HepG2 (cell line): ENCODE data around the gene ADM5. TPM values are rescaled to one million over a fixed set of nuclear protein-coding genes. Genes with fewer than 3 reads are reported as not detected.

Source experiments
- ATAC-seq: fragments of 200-7000 bp; cut with Tn5 transposase; 3 replicates; pipeline ENCODE4 v1.9.1; 2020; ENCODE audit warnings: mild to moderate bottlenecking, moderate library complexity
- Bru-seq: library from RNA; stranded (reverse); fragments of 400-500 nt; gene quantifications from one replicate; lab custom pipeline; 2021; lab: Mats Ljungman, UMichigan
- BruChase-seq, 2 experiments: library from RNA; stranded (reverse); fragments of 400-500 nt; gene quantifications; one replicate each; lab custom pipeline; 2021; lab: Mats Ljungman, UMichigan
- BruUV-seq: library from RNA; stranded (reverse); fragments of 400-500 nt; replicated peaks from 2 replicates; lab custom pipeline; 2021; lab: Mats Ljungman, UMichigan
- CTCF ChIA-PET: fragments of 300-600 bp; formaldehyde crosslinking; extraction: SDS; loops from one replicate; lab custom pipeline; 2021; ENCODE audit warnings: low total read pairs, inconsistent platforms, low intra/inter-chr PET ratio; lab: Yijun Ruan, JAX
- POLR2A ChIA-PET: fragments of 350-600 bp; sonication (Branson Sonifier 250); formaldehyde crosslinking; loops from one replicate; lab custom pipeline; 2020; ENCODE audit warnings: antibody characterized with exemption, inconsistent platforms; lab: Yijun Ruan, JAX
- DNase-seq: peaks from one replicate; pipeline ENCODE4 v3.0.0-alpha.2; 2015; ENCODE audit warnings: low spot score
- FAIRE-seq: peaks from 3 replicates; lab custom pipeline; 2011; peaks lifted over from hg19 to GRCh38; lab: Jason Lieb, UNC
- H2AFZ ChIP-seq: one replicate; pipeline ENCODE4 v1.6.1; 2011; ENCODE audit warnings: low read length, inconsistent platforms
- H3K27ac ChIP-seq: fragments of 300-600 bp; 3 replicates; pipeline ENCODE4 v1.8.0; 2011; ENCODE audit warnings: mixed run types, mild to moderate bottlenecking, mixed read lengths, low read length, inconsistent platforms; ENCODE audit not compliant: insufficient read depth; ENCODE audit errors: extremely low read length
- H3K27me3 ChIP-seq, 2 experiments: fragments of 200-600 bp in 1 of 2; 2 replicates in 1 of 2; 3 replicates in 1 of 2; pipeline versions ENCODE4 v1.6.0 to v1.8.0; 2011; ENCODE audit warnings: low read length in 2 of 2, mild to moderate bottlenecking in 2 of 2, moderate library complexity in 2 of 2, inconsistent platforms in 1 of 2; ENCODE audit not compliant: insufficient read depth in 2 of 2, control insufficient read depth in 1 of 2
- H3K36me3 ChIP-seq, 2 experiments: fragments of 200-600 bp in 1 of 2; replicated peaks in 1 of 2; 2 replicates in 1 of 2; 3 replicates in 1 of 2; pipeline versions ENCODE4 v1.5.1 to v1.8.0; 2011; ENCODE audit warnings: low read length in 2 of 2, inconsistent platforms in 1 of 2; ENCODE audit not compliant: insufficient read depth in 2 of 2, control insufficient read depth in 1 of 2
- H3K4me1 ChIP-seq: 2 replicates; pipeline ENCODE4 v1.5.1; 2012; ENCODE audit warnings: low read length, inconsistent platforms; ENCODE audit not compliant: insufficient read depth
- H3K4me2 ChIP-seq: 2 replicates; pipeline ENCODE4 v1.6.0; 2011; ENCODE audit warnings: low read depth, low read length, inconsistent platforms
- H3K4me3 ChIP-seq, 3 experiments: fragments of 200-600 bp in 1 of 3; sonication (generic), shearing (Covaris generic) in 1 of 3; replicated peaks in 1 of 3; 2 replicates each; pipeline ENCODE4 v1.5.1; 2011 to 2016; ENCODE audit warnings: low read length in 3 of 3, inconsistent platforms in 2 of 3, low read depth in 2 of 3, mild to moderate bottlenecking in 2 of 3, control low read depth in 1 of 3, mixed read lengths in 1 of 3; ENCODE audit not compliant: insufficient read depth in 1 of 3
- H3K79me2 ChIP-seq: one replicate; pipeline ENCODE4 v1.6.1; 2011; ENCODE audit warnings: low read length, inconsistent platforms; ENCODE audit not compliant: insufficient read depth
- H3K9ac ChIP-seq: 2 replicates; pipeline ENCODE4 v1.6.0; 2011; ENCODE audit warnings: mild to moderate bottlenecking, low read depth, low read length, inconsistent platforms; ENCODE audit not compliant: insufficient read depth
- H3K9me3 ChIP-seq: 2 replicates; pipeline ENCODE4 v1.5.1; 2012; ENCODE audit warnings: mild to moderate bottlenecking, low read length
- H4K20me1 ChIP-seq: 2 replicates; pipeline ENCODE4 v1.6.0; 2011; ENCODE audit warnings: inconsistent platforms, mild to moderate bottlenecking, low read length, moderate library complexity; ENCODE audit not compliant: insufficient read depth
- AGO1 ChIP-seq: fragments of 200-400 bp; formaldehyde crosslinking; IDR thresholded peaks from 2 replicates; pipeline ENCODE4 v1.6.1; 2017; ENCODE audit warnings: mild to moderate bottlenecking, low read depth, low read length, moderate library complexity; ENCODE audit not compliant: poor library complexity, severe bottlenecking
- AKAP8 ChIP-seq: sonication (generic); formaldehyde crosslinking; IDR thresholded peaks from 2 replicates; pipeline ENCODE4 v1.5.1; 2020; ENCODE audit warnings: mild to moderate bottlenecking, missing genetic modification reagents
- BRD4 ChIP-seq: sonication (generic); formaldehyde crosslinking; IDR thresholded peaks from 2 replicates; pipeline ENCODE4 v1.4.0; 2020; ENCODE audit warnings: missing genetic modification reagents
- RBM22 ChIP-seq: fragments of 200-400 bp; formaldehyde crosslinking; optimal IDR thresholded peaks from 2 replicates; pipeline ENCODE3; 2017; ENCODE audit warnings: mild to moderate bottlenecking, low read length, moderate library complexity
- SAFB2 ChIP-seq: sonication (generic); formaldehyde crosslinking; IDR thresholded peaks from 2 replicates; pipeline ENCODE4 v1.5.1; 2020; ENCODE audit warnings: missing genetic modification reagents, low read depth, mild to moderate bottlenecking, borderline replicate concordance
- SMARCE1 ChIP-seq: fragments of 450-650 bp; IDR thresholded peaks from 2 replicates; pipeline ENCODE4 v1.6.1; 2017; ENCODE audit warnings: borderline replicate concordance
- SYNCRIP ChIP-seq: fragments of 200-400 bp; formaldehyde crosslinking; IDR thresholded peaks from 2 replicates; pipeline ENCODE4 v1.6.1; 2018; ENCODE audit warnings: mild to moderate bottlenecking, low read depth, low read length; ENCODE audit not compliant: insufficient read depth
- ZBTB8A ChIP-seq: sonication (generic); formaldehyde crosslinking; IDR thresholded peaks from 2 replicates; pipeline ENCODE4 v1.4.0; 2020; ENCODE audit warnings: mild to moderate bottlenecking, low read depth, missing genetic modification reagents, borderline replicate concordance
- ZC3H13 ChIP-seq: sonication (generic); formaldehyde crosslinking; IDR thresholded peaks from 2 replicates; pipeline ENCODE4 v1.8.1; 2023; ENCODE audit warnings: mild to moderate bottlenecking, missing genetic modification reagents, moderate library complexity
- ZNF567 ChIP-seq: sonication (generic); formaldehyde crosslinking; IDR thresholded peaks from 2 replicates; pipeline ENCODE4 v1.8.1; 2023; ENCODE audit warnings: mild to moderate bottlenecking, missing genetic modification reagents, borderline replicate concordance
- ZNF589 ChIP-seq: sonication (generic); formaldehyde crosslinking; conservative IDR thresholded peaks from 2 replicates; pipeline ENCODE4 v1.8.0; 2022; ENCODE audit warnings: mild to moderate bottlenecking, moderate library complexity, missing genetic modification reagents
- ZNF7 ChIP-seq: IDR thresholded peaks from 2 replicates; pipeline ENCODE4 v1.6.1; 2016; ENCODE audit warnings: missing biosample characterization, missing genetic modification reagents
- WGBS: methylation state at CpG from one replicate; pipeline ENCODE4 v1.1.6; 2017; ENCODE audit warnings: low lambda C conversion rate; 5-methylcytosine and 5-hydroxymethylcytosine counted together
- in situ Hi-C: cut with HindIII; loops from 2 replicates; pipeline ENCODE4 v1.10.0; 2017; ENCODE audit warnings: low pct_unique_long_range_greater_than_20kb; ENCODE audit not compliant: extremely low pct_ligation_motif_present
- intact Hi-C: fragments of 100-400 bp; cut with micrococcal nuclease; formaldehyde crosslinking; loops from one replicate; pipeline ENCODE4 v1.10.0; 2022; ENCODE audit not compliant: unreplicated experiment
- long read RNA-seq, 2 experiments: library from RNA in 1 of 2; library from polyadenylated mRNA in 1 of 2; stranded (forward) in 1 of 2; unstranded in 1 of 2; transcript quantifications; one replicate each; pipeline ENCODE4 v2.0.0, GENCODE V29; 2019 to 2022
- polyA minus RNA-seq, 3 experiments: library from RNA; depleted of rRNA, polyadenylated mRNA; stranded (reverse); fragments of >200 nt; gene quantifications; 2 replicates each; pipeline ENCODE4 v1.2.3, GENCODE V29; 2011; ENCODE audit warnings: low replicate concordance in 1 of 3
- polyA plus RNA-seq, 8 experiments: library from polyadenylated mRNA; depleted of rRNA in 3 of 8; stranded (reverse) in 7 of 8; unstranded in 1 of 8; fragments of >200 nt; fragmentation: Illumina TruSeq in 4 of 8; extraction: Trizol in 4 of 8; gene quantifications; 2 replicates each; pipeline versions ENCODE4 v1.2.1 to v1.2.3, GENCODE V29; 2011 to 2016; ENCODE audit warnings: low read depth in 4 of 8, missing spikeins in 1 of 8, mixed read lengths in 1 of 8; ENCODE audit not compliant: insufficient read depth in 1 of 8
- total RNA-seq, 5 experiments: library from RNA; depleted of rRNA; stranded (reverse); fragments of >200 nt; fragmentation: Illumina TruSeq; extraction: Trizol; gene quantifications; 2 replicates each; pipeline ENCODE4 v1.2.3, GENCODE V29; 2016; ENCODE audit warnings: low read depth in 1 of 5
- TF ChIP-seq, protein P1 (sequence below): sonication (generic); formaldehyde crosslinking; IDR thresholded peaks from 2 replicates; pipeline ENCODE4 v1.8.0; 2022; ENCODE audit warnings: mild to moderate bottlenecking, missing genetic modification reagents, moderate library complexity
- TF ChIP-seq, protein P2 (sequence below): sonication (generic); formaldehyde crosslinking; IDR thresholded peaks from 2 replicates; pipeline ENCODE4 v1.5.0; 2020; ENCODE audit warnings: missing genetic modification reagents, mild to moderate bottlenecking, borderline replicate concordance

ADM5 gene, protein sequence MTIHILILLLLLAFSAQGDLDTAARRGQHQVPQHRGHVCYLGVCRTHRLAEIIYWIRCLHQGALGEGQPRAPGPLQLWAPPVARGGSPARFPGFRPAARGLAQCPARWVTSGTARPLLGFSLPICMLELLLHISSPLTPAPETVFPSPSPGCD
- total RNA-seq (2016; rRNA removed; fragmentation: Illumina TruSeq; extraction: Trizol) (1.1 and 2.7 TPM in 2 replicates), polyA plus RNA-seq (2011; rRNA removed) (4.1 and 4.7 TPM in 2 replicates), polyA minus RNA-seq (2011; rRNA and poly(A)+ RNA removed; ENCODE audit: low replicate concordance) (3.2 and 4.3 TPM in 2 replicates), Bru-seq, nascent RNA (percentile 65 among the genes with signal in this experiment), BruChase-seq, experiment 1, labeled RNA remaining after a 6-hour chase (percentile 96 among the genes with signal in this experiment), BruChase-seq, experiment 2, labeled RNA remaining after a 2-hour chase (percentile 93 among the genes with signal in this experiment)
- 0.40 and 0.71 TPM in 2 replicates for total RNA-seq (2016; cell fraction: cytosol; rRNA removed; fragmentation: Illumina TruSeq; extraction: Trizol; ENCODE audit: low read depth)
- 0.88 and 3.2 TPM in 2 replicates for total RNA-seq (2016; cell fraction: insoluble cytoplasmic fraction; rRNA removed; fragmentation: Illumina TruSeq; extraction: Trizol)
- 0.40 and 0.41 TPM in 2 replicates for total RNA-seq (2016; cell fraction: membrane; rRNA removed; fragmentation: Illumina TruSeq; extraction: Trizol)
- total RNA-seq (2016; cell fraction: nucleus; rRNA removed; fragmentation: Illumina TruSeq; extraction: Trizol) = 2.7 and 4.3 TPM in 2 replicates
- polyA plus RNA-seq (2011; cell fraction: cytosol; rRNA removed) = 0.71 and 1.3 TPM in 2 replicates
- 60.3 and 95.3 TPM in 2 replicates for polyA plus RNA-seq (2011; cell fraction: nucleus; rRNA removed)
- polyA plus RNA-seq (2012) = 1.6 and 2.8 TPM in 2 replicates
- 0.72 and 0.75 TPM in 2 replicates for polyA plus RNA-seq (2016; cell fraction: cytosol; fragmentation: Illumina TruSeq; extraction: Trizol; ENCODE audit: low read depth)
- 0.62 and 0.95 TPM in 2 replicates for polyA plus RNA-seq (2016; cell fraction: insoluble cytoplasmic fraction; fragmentation: Illumina TruSeq; extraction: Trizol; ENCODE audit: low read depth)
- polyA plus RNA-seq (2016; cell fraction: membrane; fragmentation: Illumina TruSeq; extraction: Trizol; ENCODE audit: low read depth) = 0.78 and 1.1 TPM in 2 replicates
- 13.9 and 14.8 TPM in 2 replicates for polyA plus RNA-seq (2016; cell fraction: nucleus; fragmentation: Illumina TruSeq; extraction: Trizol; ENCODE audit: insufficient read depth, low read depth)
- polyA minus RNA-seq (2011; cell fraction: cytosol; rRNA and poly(A)+ RNA removed) = not detected in 2 replicates
- 6.6 and 10.9 TPM in 2 replicates for polyA minus RNA-seq (2011; cell fraction: nucleus; rRNA and poly(A)+ RNA removed)
- long read RNA-seq, experiment 1, partial matches to known transcripts = 0 of 2 reads
- long read RNA-seq, experiment 1, other reads (novel, unspliced or antisense) = 0 of 2 reads
- long read RNA-seq, experiment 2, partial matches to known transcripts = 2 of 4 reads
- long read RNA-seq, experiment 2, other reads (novel, unspliced or antisense) = 0 of 4 reads

DNA sequence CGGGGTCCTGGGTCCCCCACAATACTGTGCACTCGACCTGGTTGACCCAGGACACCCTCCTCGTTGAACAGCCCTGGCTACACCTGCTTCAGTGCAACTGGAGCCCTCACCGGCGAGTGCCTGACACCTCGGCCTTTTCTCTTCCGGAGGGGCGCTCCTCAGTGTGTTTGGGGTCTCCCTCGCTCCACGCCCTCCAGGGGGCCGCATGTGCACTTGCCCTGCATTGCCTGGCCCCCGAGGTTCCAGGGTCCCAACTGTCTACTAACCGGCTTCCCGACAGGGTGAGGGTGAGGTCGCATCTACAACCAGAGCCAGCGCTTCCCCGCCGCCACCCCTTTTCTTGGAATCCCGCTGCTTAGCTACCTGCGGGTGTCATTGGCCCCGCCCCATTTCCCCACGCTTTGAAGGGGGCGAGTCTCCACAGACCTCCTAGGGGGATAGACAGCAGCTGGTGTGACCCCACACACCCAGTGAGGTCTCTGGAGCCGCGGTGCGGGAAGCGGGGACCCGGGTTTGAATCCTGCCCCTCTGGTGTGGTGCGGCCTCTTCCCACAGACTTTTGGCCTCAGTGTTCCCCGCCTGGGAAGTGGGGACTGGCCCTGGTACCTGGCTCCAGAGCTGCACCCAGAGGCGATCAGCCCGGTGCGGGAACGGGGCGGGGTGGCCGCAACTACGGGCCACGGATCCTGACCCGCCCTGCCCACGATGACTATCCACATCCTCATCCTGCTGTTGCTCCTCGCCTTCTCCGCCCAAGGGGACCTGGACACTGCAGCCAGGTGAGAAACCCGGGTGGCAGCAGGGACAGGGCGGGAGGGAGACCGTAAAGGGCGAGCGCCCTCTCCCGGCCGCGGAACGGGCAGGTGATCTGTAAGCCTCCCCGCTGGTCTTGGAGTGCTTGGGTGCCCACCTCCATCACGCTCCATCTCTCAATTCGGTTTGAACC is at the start of gene ADM5:
ADM5 (plus strand) TSS at position 462 of the 946 bp plus-strand sequence; CDS start at position 706, 244 bp downstream.
- ATAC-seq (peak; percentile 3; the same call in 2 of the 3 replicates), FAIRE-seq (no peak), DNase-seq (no peak)
- Histone ChIP-seq H3K9ac (no peak within 1 kb of the TSS), H3K4me1 (no peaks in the 10 kb centered on the region), H3K79me2 (no peaks in the 10 kb centered on the region), H3K36me3 (peaks cover 14 to 33% of the 10 kb centered on the region in 2 experiments), H2AFZ (no peak within 1 kb of the TSS), H4K20me1 (peaks cover 5% of the 10 kb centered on the region; the same call in 1 of the 2 replicates), H3K27me3 (no peaks in the 10 kb centered on the region), H3K9me3 (no peaks in the 10 kb centered on the region), H3K4me3 (no peak within 1 kb of the TSS), H3K4me2 (no peak within 1 kb of the TSS), H3K27ac (no peak within 1 kb of the TSS)
- intact Hi-C loops (no loop called here), in situ Hi-C loops (no loop called here)
- WGBS = 96% methylated on average over 37 of the region's 54 CpGs
- CTCF ChIA-PET = no interaction called here
- no TSS peak for BruUV-seq
- POLR2A ChIA-PET = interaction anchor here (1.9 kb wide), 1 partner anchor 13 kb away, joined by 5 read pairs; no protein-coding TSS in a partner anchor
- TF ChIP-seq, protein P1, sequence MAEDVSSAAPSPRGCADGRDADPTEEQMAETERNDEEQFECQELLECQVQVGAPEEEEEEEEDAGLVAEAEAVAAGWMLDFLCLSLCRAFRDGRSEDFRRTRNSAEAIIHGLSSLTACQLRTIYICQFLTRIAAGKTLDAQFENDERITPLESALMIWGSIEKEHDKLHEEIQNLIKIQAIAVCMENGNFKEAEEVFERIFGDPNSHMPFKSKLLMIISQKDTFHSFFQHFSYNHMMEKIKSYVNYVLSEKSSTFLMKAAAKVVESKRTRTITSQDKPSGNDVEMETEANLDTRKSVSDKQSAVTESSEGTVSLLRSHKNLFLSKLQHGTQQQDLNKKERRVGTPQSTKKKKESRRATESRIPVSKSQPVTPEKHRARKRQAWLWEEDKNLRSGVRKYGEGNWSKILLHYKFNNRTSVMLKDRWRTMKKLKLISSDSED (CRISPR knock-in tag) = no peak
- TF ChIP-seq ZNF589 (CRISPR knock-in tag) = peak; percentile 26; the same call in 1 of the 2 replicates
- no peak for TF ChIP-seq BRD4
- TF ChIP-seq, protein P2, sequence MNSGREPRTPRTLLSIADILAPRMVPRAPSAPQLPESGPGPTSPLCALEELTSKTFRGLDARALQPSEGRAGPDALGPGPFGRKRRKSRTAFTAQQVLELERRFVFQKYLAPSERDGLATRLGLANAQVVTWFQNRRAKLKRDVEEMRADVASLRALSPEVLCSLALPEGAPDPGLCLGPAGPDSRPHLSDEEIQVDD (CRISPR knock-in tag) = no peak
- no peak for TF ChIP-seq ZNF7
- TF ChIP-seq ZBTB8A (CRISPR knock-in tag) = no peak
- TF ChIP-seq ZNF567 (CRISPR knock-in tag) = no peak
- peak; percentile 3; the same call in 1 of the 2 replicates for TF ChIP-seq AKAP8
- TF ChIP-seq SAFB2 (CRISPR knock-in tag) = no peak
- peak; percentile 76 for TF ChIP-seq AGO1
- peak; percentile 51; the same call in 1 of the 2 replicates for TF ChIP-seq ZC3H13 (CRISPR knock-in tag)
- no peak for TF ChIP-seq SMARCE1
- no peak for TF ChIP-seq SYNCRIP
- peak; percentile 92 for TF ChIP-seq RBM22
